Heart left ventricle (tissue), 16 donors: ENCODE data around the gene TSHZ1. TPM values are rescaled to one million over a fixed set of nuclear protein-coding genes. Genes with fewer than 3 reads are reported as not detected.

Experiments used
- ATAC-seq, 4 donors: fragments of 200-7000 bp; cut with Tn5 transposase; one replicate each; pipeline ENCODE4 v1.9.1; 2020 to 2022; ENCODE audit warnings: moderate library complexity in 4 of 4, mild to moderate bottlenecking in 3 of 4, moderate number of reproducible peaks in 1 of 4
- DNase-seq, 5 donors: peaks; one replicate each; pipeline ENCODE4 v3.0.0-alpha.2; 2020
- H3K27ac ChIP-seq, 12 donors: fragments of 200-600 bp; sonication (generic) in 4 of 12; one replicate each; pipeline versions ENCODE4 v1.5.0 to v1.8.0; 2016 to 2022; ENCODE audit warnings: mild to moderate bottlenecking in 2 of 12
- H3K27me3 ChIP-seq, 9 donors: fragments of 200-600 bp; sonication (generic) in 2 of 9; one replicate each; pipeline versions ENCODE4 v1.5.1 to v1.8.0; 2016 to 2022; ENCODE audit warnings: mild to moderate bottlenecking in 3 of 9
- H3K36me3 ChIP-seq, 9 donors: fragments of 200-600 bp; sonication (generic) in 2 of 9; one replicate each; pipeline versions ENCODE4 v1.5.0 to v1.8.0; 2018 to 2022; ENCODE audit warnings: mild to moderate bottlenecking in 2 of 9
- H3K4me1 ChIP-seq, 12 donors: fragments of 200-600 bp; sonication (generic) in 4 of 12; one replicate each; pipeline versions ENCODE4 v1.5.0 to v1.8.0; 2016 to 2022; ENCODE audit warnings: mild to moderate bottlenecking in 3 of 12
- H3K4me3 ChIP-seq, 12 donors: fragments of 200-600 bp; sonication (generic) in 4 of 12; one replicate each; pipeline versions ENCODE4 v1.5.0 to v1.8.0; 2017 to 2022; ENCODE audit warnings: mild to moderate bottlenecking in 9 of 12, moderate library complexity in 4 of 12
- H3K9me3 ChIP-seq, 12 donors: fragments of 200-600 bp; sonication (generic) in 4 of 12; one replicate each; pipeline versions ENCODE4 v1.5.0 to v1.8.0; 2016 to 2022; ENCODE audit warnings: mild to moderate bottlenecking in 1 of 12
- CTCF ChIP-seq, 12 donors: fragments of 200-600 bp; sonication (generic) in 4 of 12; IDR thresholded peaks; one replicate each; pipeline versions ENCODE4 v1.5.0 to v1.8.0; 2018 to 2022; ENCODE audit warnings: antibody characterized with exemption in 12 of 12, mild to moderate bottlenecking in 5 of 12
- POLR2A ChIP-seq, 2 donors: fragments of 450-650 bp; IDR thresholded peaks; one replicate each; pipeline ENCODE4 v1.6.1; 2017; ENCODE audit warnings: antibody characterized with exemption in 2 of 2, mild to moderate bottlenecking in 2 of 2, moderate library complexity in 2 of 2
- WGBS, 4 donors: extraction: QIAGEN DNeasy Blood & Tissue Kit in 2 of 4; methylation state at CpG; one replicate each; pipeline versions ENCODE4 v1.1.5 to v1.1.7; 2013 to 2018; 5-methylcytosine and 5-hydroxymethylcytosine counted together
- intact Hi-C, 10 donors: fragments of 100-400 bp; cut with DNase I; formaldehyde crosslinking; loops; one replicate each; pipeline versions ENCODE4 v1.11.1 to v1.14.2; 2022
- polyA plus RNA-seq, 2 donors: library from polyadenylated mRNA; stranded (reverse); fragments of 200-250 nt; gene quantifications; one replicate each; pipeline ENCODE4 v1.2.3, GENCODE V29; 2013
- total RNA-seq, 9 donors: library from RNA; depleted of rRNA in 2 of 9; stranded (reverse); fragments of >200 nt in 2 of 9; fragmentation: NEBNext Ultra II Directional in 3 of 9; extraction: Animal tissue kit (Norgen Biotek cat#: 25700) in 3 of 9; gene quantifications; one replicate each; pipeline versions ENCODE4 v1.1.0 to v1.2.4, GENCODE V29; 2016 to 2023
- donor health status: ischemic (EF 13 %, LVEDD 7.1; RV severe dilation, severe dysfunction).
- donor health status: healthy with polysubstance abuse.
- donor health status: DM: no; HTN: yes; CAD: no.
- donor health status: DM: no; HTN: no; CAD: no.
- donor health status: ischemic (EF 25% LVEDD 6.9; RV normal size, moderate dysfunction).
- donor health status: ischemic (EF 25% LVEDD 5.7; RV mildly dilated, moderate dysfunction).
- donor health status: healthy.
- donor health status: DM: yes; HTN: yes; CAD: no.
- donor health status: ischemic (EF 35%, LVEDD 5.7; RV mildly dilated, moderate dysfunction).
- donor health status: nonischemic (EF 11% LVEDD 7.7; RV severe dilation, severe dysfunction).
- donor health status: DM: yes; HTN: yes; CAD: no.
- donor health status: PGD.
- donor health status: ischemic (EF 29% LVEDD 5.4; RV normal size, mild dysfunction).
- donor health status: nonischemic (EF 23%, LVEDD 6.1; RV moderate dilation, normal function).

The TSHZ1 gene
- total and polyA plus RNA-seq, 11 donors: 7.5 to 27.9 (median 19.2) TPM

- DNase-seq: no peak
- intact Hi-C loops: loop anchor here in 8 of 10 donors (2.0 to 10.0 kb wide), 11 partner anchors 35 to 610 kb away; partner anchors contain the start of gene ZNF407 (in 1 of the 8)
- Histone ChIP-seq H3K27ac (peak overlapping the region; percentile 96 to 100 (median 99)), H3K9me3 (no peaks in the 10 kb centered on the region), H3K4me1 (peaks cover 0 to 63% (median 51%) of the 10 kb centered on the region in 12 donors), H3K36me3 (no peaks in the 10 kb centered on the region), H3K27me3 (no peaks in the 10 kb centered on the region), H3K4me3 (peak overlapping the region; percentile 61 to 99 (median 96))
- 3 to 7% (median 5%) methylated on average over 25 to 26 of the region's 26 CpGs for WGBS, 4 donors
- no peak for ATAC-seq
- TF ChIP-seq CTCF (IDR thresholded peaks at IDR 0.05) (no peak), POLR2A (IDR thresholded peaks at IDR 0.05) (no peak)
Observed at GRCh38 chr18:75207310-75208154, 3.1 kb upstream of the TSHZ1 start.

- 0 to 1% (median 1%) methylated on average over 37 to 65 of the region's 65 CpGs for WGBS, 4 donors
- H3K4me3 ChIP-seq: peak overlapping the region; percentile 61 to 99 (median 96)
- H3K36me3 ChIP-seq: no peaks in the 10 kb centered on the region
- TF ChIP-seq CTCF (IDR thresholded peaks at IDR 0.05) (peak in 4 of 12 donors; percentile 7 to 20 (median 14)), POLR2A (IDR thresholded peaks at IDR 0.05) (no peak)
- no peaks in the 10 kb centered on the region for H3K9me3 ChIP-seq
- H3K27ac ChIP-seq: peak overlapping the region; percentile 96 to 100 (median 99)
- H3K27me3 ChIP-seq: no peaks in the 10 kb centered on the region
- DNase-seq (peak; percentile 57 to 76 (median 63)), ATAC-seq (peak; percentile 6 to 23 (median 18))
- intact Hi-C loops: loop anchor here in 8 of 10 donors (2.0 to 10.0 kb wide), 11 partner anchors 36 to 611 kb away; partner anchors contain the start of gene ZNF407 (in 1 of the 8)
- peaks cover 0 to 63% (median 53%) of the 10 kb centered on the region in 12 donors for H3K4me1 ChIP-seq
Observed at GRCh38 chr18:75208155-75208835, 2.3 kb upstream of the TSHZ1 start.

- H3K27me3 ChIP-seq: no peaks in the 10 kb centered on the region
- WGBS, 4 donors: 0 to 1% (median 0%) methylated on average over 16 to 34 of the region's 34 CpGs; no CpG with 5 or more reads in 1 of the 4 donors
- TF ChIP-seq CTCF (IDR thresholded peaks at IDR 0.05): no peak
- peak in 1 of 2 donors; percentile 33 for TF ChIP-seq POLR2A (IDR thresholded peaks at IDR 0.05)
- peak overlapping the region; percentile 61 to 99 (median 96) for H3K4me3 ChIP-seq
- peaks cover 4 to 63% (median 53%) of the 10 kb centered on the region in 12 donors for H3K4me1 ChIP-seq
- DNase-seq (peak in 2 of 5 donors; percentile 50 to 61), ATAC-seq (no peak)
- peak overlapping the region; percentile 96 to 100 (median 99) for H3K27ac ChIP-seq
- H3K36me3 ChIP-seq: no peaks in the 10 kb centered on the region
- no peaks in the 10 kb centered on the region for H3K9me3 ChIP-seq
- intact Hi-C loops: loop anchor here in 8 of 10 donors (2.0 to 10.0 kb wide), 11 partner anchors 36 to 611 kb away; partner anchors contain the start of gene ZNF407 (in 1 of the 8)
Observed at GRCh38 chr18:75208836-75209128, 1.8 kb upstream of the TSHZ1 start.
